DND-41 (cell line): ENCODE results near the gene APBA3.
"Not testable (repeated sequence)": the region's sequence is repeated elsewhere in the genome, so short reads cannot be mapped to it uniquely, and the experiment has no call there.

Source experiments
- ATAC-seq: fragments of 200-7000 bp; cut with Tn5 transposase; 3 replicates; pipeline ENCODE4 v1.9.1; 2021; ENCODE audit warnings: low read depth; ENCODE audit not compliant: insufficient read depth
- DNase-seq: peaks from one replicate; pipeline ENCODE4 v3.0.0-alpha.2; 2020
- H2AFZ ChIP-seq: 2 replicates; pipeline ENCODE4 v1.6.0; 2012; ENCODE audit warnings: low read depth, low read length
- H3K27ac ChIP-seq: 2 replicates; pipeline ENCODE4 v1.5.1; 2012; ENCODE audit warnings: low read length, inconsistent platforms
- H3K27me3 ChIP-seq: fragments of 200-600 bp; sonication (generic); 2 replicates; pipeline ENCODE4 v1.6.0; 2012; ENCODE audit warnings: low read length, mild to moderate bottlenecking, inconsistent platforms; ENCODE audit not compliant: insufficient read depth, poor library complexity
- H3K36me3 ChIP-seq: 2 replicates; pipeline ENCODE4 v1.5.1; 2012; ENCODE audit warnings: low read length, inconsistent platforms; ENCODE audit not compliant: insufficient read depth
- H3K4me1 ChIP-seq: 2 replicates; pipeline ENCODE4 v1.5.1; 2012; ENCODE audit warnings: mild to moderate bottlenecking, low read length; ENCODE audit not compliant: insufficient read depth
- H3K4me2 ChIP-seq: 2 replicates; pipeline ENCODE4 v1.6.0; 2012; ENCODE audit warnings: mild to moderate bottlenecking, moderate library complexity, low read length, inconsistent platforms; ENCODE audit not compliant: insufficient read depth
- H3K4me3 ChIP-seq, 2 experiments: fragments of 200-600 bp in 1 of 2; shearing (Covaris generic) in 1 of 2; 2 replicates each; pipeline ENCODE4 v1.5.1; 2012 to 2016; ENCODE audit warnings: inconsistent platforms in 2 of 2, low read length in 2 of 2, mild to moderate bottlenecking in 2 of 2, low read depth in 1 of 2, moderate library complexity in 1 of 2
- H3K79me2 ChIP-seq: 2 replicates; pipeline ENCODE4 v1.6.0; 2012; ENCODE audit warnings: low read length, inconsistent platforms; ENCODE audit not compliant: insufficient read depth
- H3K9ac ChIP-seq: 2 replicates; pipeline ENCODE4 v1.6.0; 2012; ENCODE audit warnings: low read depth, mild to moderate bottlenecking, inconsistent platforms, low read length, moderate library complexity
- H3K9me3 ChIP-seq: 2 replicates; pipeline ENCODE4 v1.5.1; 2012; ENCODE audit warnings: low read length, moderate library complexity, mild to moderate bottlenecking, inconsistent platforms; ENCODE audit not compliant: insufficient read depth, severe bottlenecking
- H4K20me1 ChIP-seq: 2 replicates; pipeline ENCODE4 v1.6.0; 2012; ENCODE audit warnings: low read length; ENCODE audit not compliant: insufficient read depth
- EZH2 ChIP-seq: IDR thresholded peaks from 3 replicates; pipeline ENCODE4 v1.6.1; 2012; ENCODE audit warnings: borderline replicate concordance, low read depth, mild to moderate bottlenecking, moderate library complexity, low read length, inconsistent platforms; ENCODE audit not compliant: severe bottlenecking
- TF ChIP-seq, protein P1 (sequence below): IDR thresholded peaks from 2 replicates; pipeline ENCODE4 v1.5.1; 2012; ENCODE audit warnings: borderline replicate concordance, low read length, moderate library complexity, mild to moderate bottlenecking; ENCODE audit not compliant: poor library complexity, severe bottlenecking; ENCODE audit errors: extremely low read depth

Gene APBA3

DNA sequence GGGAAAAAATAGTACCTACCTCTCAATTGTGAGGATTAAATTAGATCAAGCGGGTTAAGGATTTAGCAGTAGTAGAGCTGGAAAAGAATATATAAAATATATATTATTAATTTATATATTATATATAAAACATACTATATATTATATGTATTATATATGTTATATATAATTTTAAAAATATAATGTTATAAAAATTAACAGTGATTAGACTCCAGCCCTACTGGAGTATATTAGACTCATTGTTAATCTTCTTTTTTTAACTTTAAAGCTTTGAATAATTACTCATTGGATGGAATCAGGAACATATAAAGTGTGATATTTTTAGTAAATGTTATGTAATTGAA, 610 bp upstream of the APBA3 start:
- Histone ChIP-seq H3K4me3 (peak overlapping the region; percentile 53 to 69; a peak in 3 of 4 replicates), H2AFZ (peak overlapping the region; percentile 87), H3K27ac (peak overlapping the region; percentile 99), H3K4me2 (peak overlapping the region; percentile 85), H3K36me3 (peaks cover 36% of the 10 kb centered on the region), H3K4me1 (peaks cover 40% of the 10 kb centered on the region), H4K20me1 (0 out of 2 replicates have a peak, but pooled peaks cover 5% of the 10 kb centered on the region), H3K9me3 (no peaks in the 10 kb centered on the region), H3K27me3 (no peaks in the 10 kb centered on the region), H3K9ac (peak overlapping the region; percentile 81), H3K79me2 (peaks cover 34% of the 10 kb centered on the region)
- ATAC-seq (no peak), DNase-seq (no peak)
- TF ChIP-seq, protein P1, sequence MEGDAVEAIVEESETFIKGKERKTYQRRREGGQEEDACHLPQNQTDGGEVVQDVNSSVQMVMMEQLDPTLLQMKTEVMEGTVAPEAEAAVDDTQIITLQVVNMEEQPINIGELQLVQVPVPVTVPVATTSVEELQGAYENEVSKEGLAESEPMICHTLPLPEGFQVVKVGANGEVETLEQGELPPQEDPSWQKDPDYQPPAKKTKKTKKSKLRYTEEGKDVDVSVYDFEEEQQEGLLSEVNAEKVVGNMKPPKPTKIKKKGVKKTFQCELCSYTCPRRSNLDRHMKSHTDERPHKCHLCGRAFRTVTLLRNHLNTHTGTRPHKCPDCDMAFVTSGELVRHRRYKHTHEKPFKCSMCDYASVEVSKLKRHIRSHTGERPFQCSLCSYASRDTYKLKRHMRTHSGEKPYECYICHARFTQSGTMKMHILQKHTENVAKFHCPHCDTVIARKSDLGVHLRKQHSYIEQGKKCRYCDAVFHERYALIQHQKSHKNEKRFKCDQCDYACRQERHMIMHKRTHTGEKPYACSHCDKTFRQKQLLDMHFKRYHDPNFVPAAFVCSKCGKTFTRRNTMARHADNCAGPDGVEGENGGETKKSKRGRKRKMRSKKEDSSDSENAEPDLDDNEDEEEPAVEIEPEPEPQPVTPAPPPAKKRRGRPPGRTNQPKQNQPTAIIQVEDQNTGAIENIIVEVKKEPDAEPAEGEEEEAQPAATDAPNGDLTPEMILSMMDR: no peak
- no peak for TF ChIP-seq EZH2

DNA sequence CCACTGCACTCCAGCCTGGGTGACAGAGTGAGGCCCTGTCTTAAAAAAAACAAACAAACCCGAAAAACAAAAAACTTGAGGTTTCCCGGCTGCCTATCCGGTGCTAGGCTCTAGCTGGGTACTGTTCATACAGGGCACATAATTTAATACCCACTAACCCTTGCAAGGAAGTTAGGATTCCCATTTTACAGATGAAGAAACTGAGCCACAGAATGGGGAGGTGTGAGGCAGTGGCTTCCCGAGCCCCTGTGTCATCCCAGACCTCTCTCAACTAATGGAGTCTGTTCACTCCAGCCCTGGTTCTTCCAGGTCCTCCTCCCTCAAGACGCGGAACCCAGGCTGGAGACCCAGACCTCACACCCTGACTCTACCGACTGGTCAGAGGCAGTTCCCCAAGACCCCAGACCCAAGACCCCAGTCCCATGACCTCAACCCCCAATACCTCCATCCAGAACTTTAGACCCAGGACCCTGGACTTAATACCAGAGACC, 576 bp downstream of the APBA3 start:
- H3K27ac ChIP-seq: peak overlapping the region; percentile 70
- H3K36me3 ChIP-seq: peaks cover 28% of the 10 kb centered on the region
- H3K79me2 ChIP-seq: peaks cover 34% of the 10 kb centered on the region
- H3K4me3 ChIP-seq: peak overlapping the region; percentile 52 to 69
- ATAC-seq (no peak), DNase-seq (peak; percentile 12)
- H3K27me3 ChIP-seq: no peaks in the 10 kb centered on the region
- H4K20me1 ChIP-seq: 0 out of 2 replicates have a peak, but pooled peaks cover 5% of the 10 kb centered on the region
- H3K9me3 ChIP-seq: no peaks in the 10 kb centered on the region
- peak overlapping the region; percentile 75 for H2AFZ ChIP-seq
- H3K4me2 ChIP-seq: peak overlapping the region; percentile 85
- peak overlapping the region; percentile 72 for H3K9ac ChIP-seq
- TF ChIP-seq, protein P1: no peak
- no peak for TF ChIP-seq EZH2
- H3K4me1 ChIP-seq: peaks cover 40% of the 10 kb centered on the region

DNA sequence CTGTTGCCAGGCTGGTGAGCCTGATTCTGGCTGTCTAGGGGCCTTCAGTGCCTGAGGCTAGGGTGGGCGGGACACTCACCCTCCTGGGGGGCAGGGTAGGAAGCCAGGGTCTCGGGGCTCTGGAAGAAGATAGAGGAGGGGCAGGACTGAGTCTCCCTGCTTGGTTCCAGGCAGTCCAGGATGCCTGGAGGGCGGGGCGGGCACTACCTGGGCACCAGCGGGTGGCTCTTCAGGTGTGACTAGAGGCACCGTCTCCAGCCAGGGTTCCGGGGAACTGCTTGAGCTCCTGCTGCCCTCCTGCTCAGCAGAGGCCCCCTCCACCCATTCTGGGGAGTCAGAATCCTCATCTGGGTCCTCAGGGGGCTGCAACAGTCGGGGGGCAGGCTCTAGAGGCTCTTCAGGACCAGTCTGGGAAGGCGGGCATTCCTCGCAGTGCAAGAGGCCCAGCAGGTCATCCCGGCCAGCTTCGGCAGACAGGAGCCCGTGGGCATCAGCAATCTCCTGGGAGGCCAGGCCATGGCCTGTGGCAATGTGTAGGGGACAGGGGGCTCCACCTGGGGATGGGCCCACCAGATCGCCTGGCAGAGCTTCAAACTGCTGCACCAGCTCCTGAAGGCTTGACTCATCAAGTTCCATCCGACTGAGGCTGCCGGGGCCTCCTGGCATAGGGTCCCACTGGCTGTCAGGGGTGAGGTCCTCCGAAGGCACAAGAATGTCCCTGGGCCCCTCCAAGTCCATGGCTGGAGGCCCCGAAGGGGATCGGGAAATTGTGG, 1.8 kb downstream of the APBA3 start:
- peak overlapping the region; percentile 72; the same call in 1 of the 2 replicates for H3K9ac ChIP-seq
- peak overlapping the region; percentile 85 for H3K4me2 ChIP-seq

DNA sequence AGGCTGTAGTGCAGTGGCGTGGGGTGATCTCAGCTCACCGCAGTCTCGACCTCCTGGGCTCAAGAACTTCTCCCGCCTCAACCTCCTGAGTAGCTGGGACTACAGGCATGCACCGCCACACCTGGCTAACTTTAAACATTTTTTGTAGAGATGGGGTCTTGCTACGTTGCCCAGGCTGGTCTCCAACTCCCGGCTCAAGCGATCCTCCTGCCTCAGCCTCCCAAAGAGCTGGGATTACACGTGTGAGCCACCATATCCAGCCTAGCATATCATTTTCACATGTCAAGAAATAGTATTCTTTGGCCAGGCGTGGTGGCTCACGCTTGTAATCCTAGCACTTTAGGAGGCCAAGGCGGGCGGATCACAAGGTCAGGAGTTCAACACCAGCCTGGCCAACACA, 3.2 kb downstream of the APBA3 start:
- not testable (repeated sequence) for H3K9me3 ChIP-seq, H3K4me3 ChIP-seq, H3K27ac ChIP-seq, H2AFZ ChIP-seq, ATAC-seq, H4K20me1 ChIP-seq, H3K9ac ChIP-seq, H3K4me2 ChIP-seq, H3K27me3 ChIP-seq, DNase-seq
- Histone ChIP-seq H3K36me3 (peaks cover 30% of the 10 kb centered on the region), H3K4me1 (peaks cover 33% of the 10 kb centered on the region), H3K79me2 (peaks cover 31% of the 10 kb centered on the region)

More for the DNA sequence above, 1.8 kb downstream of the APBA3 start:
- TF ChIP-seq, protein P1: no peak
- Histone ChIP-seq H3K27ac (no peak overlapping the region), H3K36me3 (peaks cover 22% of the 10 kb centered on the region), H3K4me3 (peak overlapping the region in 1 of 2 experiments; percentile 27; a peak in 1 of 4 replicates), H2AFZ (no peak overlapping the region), H3K27me3 (no peaks in the 10 kb centered on the region), H4K20me1 (0 out of 2 replicates have a peak, but pooled peaks cover 5% of the 10 kb centered on the region), H3K79me2 (peaks cover 34% of the 10 kb centered on the region), H3K9me3 (no peaks in the 10 kb centered on the region), H3K4me1 (peaks cover 40% of the 10 kb centered on the region)
- no peak for ATAC-seq
- DNase-seq: no peak

DNA sequence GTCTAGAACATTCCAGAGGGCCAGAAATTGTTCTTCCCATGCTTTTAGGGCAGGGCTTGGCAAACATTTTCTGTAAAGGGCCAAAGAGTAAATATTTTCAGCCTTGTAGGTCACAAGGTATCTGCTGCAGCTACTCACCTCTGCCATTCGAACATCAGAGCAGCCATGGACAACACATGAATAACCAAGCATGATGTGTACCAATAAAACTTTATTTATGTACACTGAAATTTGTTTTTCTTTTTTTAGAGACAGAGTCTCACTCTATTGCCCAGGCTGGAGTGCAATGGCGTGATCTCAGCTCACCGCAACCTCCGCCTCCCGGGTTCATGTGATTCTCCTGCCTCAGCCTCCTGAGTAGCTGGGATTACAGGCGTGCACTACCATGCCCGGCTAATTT, 3.8 kb downstream of the APBA3 start:
- not testable (repeated sequence) for H4K20me1 ChIP-seq, ATAC-seq, H3K27me3 ChIP-seq, DNase-seq, H3K9me3 ChIP-seq, H3K4me2 ChIP-seq, H3K4me3 ChIP-seq, H3K27ac ChIP-seq, H2AFZ ChIP-seq, H3K9ac ChIP-seq
- peaks cover 30% of the 10 kb centered on the region for H3K36me3 ChIP-seq
- H3K79me2 ChIP-seq: peaks cover 28% of the 10 kb centered on the region
- H3K4me1 ChIP-seq: peaks cover 29% of the 10 kb centered on the region
